GM12872 (cell line): ENCODE results near the gene PKN1.

Source experiments
- CTCF ChIP-seq: IDR thresholded peaks from 3 replicates; pipeline ENCODE4 v1.5.1; 2011; ENCODE audit warnings: low read depth, mild to moderate bottlenecking, low read length, moderate library complexity; ENCODE audit not compliant: insufficient read depth

Gene PKN1

DNA sequence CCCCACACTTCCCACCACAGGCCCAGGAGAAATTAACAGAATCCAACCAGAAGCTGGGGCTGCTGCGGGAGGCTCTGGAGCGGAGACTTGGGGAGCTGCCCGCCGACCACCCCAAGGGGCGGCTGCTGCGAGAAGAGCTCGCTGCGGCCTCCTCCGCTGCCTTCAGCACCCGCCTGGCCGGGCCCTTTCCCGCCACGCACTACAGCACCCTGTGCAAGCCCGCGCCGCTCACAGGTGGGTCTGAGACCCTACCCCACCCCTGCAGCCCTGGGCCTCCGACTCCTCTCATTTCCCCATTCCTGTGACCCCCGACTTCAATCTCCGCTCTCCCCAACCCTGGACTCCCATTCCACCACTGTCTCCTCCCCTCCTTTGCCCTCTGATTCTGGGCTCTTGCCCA, 17.8 kb downstream of the PKN1 start:
- TF ChIP-seq CTCF, result no peak

DNA sequence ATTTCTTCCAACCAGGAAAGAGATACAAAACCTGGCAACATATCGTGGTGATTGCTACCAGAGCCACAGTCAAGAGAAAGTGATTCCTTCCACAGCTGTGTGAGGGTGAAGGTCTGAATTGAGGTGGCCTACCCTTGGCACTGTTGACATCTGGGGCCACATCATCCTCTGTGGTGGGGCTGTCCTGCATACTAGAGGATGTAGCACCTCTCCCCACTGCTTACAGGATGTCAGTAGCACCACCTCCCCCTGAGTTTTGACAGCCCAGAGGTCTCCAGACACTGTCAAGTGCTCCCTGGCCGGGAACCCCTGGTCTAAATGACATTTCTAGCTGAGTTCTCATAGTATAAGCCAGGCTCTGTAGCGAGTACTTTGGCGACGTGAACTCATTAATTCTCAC, 26.6 kb downstream of the PKN1 start:
- TF ChIP-seq CTCF, result no peak

- TF ChIP-seq CTCF, result no peak
These were observed 27.8 kb downstream of the PKN1 start for GRCh38 chr19:14460935-14461334.

DNA sequence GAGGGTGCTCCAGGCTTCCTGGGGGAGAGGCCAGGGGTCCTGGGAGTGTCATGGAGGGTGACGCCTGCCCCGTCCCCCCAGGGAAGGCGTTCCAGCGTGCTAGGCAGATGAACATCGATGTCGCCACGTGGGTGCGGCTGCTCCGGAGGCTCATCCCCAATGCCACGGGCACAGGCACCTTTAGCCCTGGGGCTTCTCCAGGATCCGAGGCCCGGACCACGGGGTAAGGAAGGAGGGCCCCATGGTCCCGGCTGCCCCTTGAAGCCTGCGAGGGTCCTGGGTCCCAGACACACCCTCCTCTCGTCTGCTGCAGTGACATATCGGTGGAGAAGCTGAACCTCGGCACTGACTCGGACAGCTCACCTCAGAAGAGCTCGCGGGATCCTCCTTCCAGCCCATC, 30.6 kb downstream of the PKN1 start:
- TF ChIP-seq CTCF, result no peak

- TF ChIP-seq CTCF, result no peak
These were observed 34.3 kb downstream of the PKN1 start for GRCh38 chr19:14467391-14467790.

DNA sequence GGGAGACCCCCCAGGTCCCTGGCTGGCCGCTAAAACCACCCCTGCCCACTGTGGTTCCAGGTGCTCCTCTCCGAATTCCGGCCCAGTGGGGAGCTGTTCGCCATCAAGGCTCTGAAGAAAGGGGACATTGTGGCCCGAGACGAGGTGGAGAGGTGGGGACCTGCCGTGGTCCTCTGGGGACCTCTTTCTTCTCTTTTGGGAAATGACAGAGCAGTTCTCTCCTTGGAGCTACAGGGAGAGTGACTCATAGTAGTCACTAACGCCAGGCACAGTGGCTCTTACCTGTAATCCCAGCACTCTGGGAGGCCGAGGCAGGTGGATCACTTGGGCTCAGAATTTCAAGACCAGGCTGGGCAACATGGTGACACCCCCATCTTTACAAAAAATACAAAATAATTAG, 34.7 kb downstream of the PKN1 start:
- no peak for TF ChIP-seq CTCF

DNA sequence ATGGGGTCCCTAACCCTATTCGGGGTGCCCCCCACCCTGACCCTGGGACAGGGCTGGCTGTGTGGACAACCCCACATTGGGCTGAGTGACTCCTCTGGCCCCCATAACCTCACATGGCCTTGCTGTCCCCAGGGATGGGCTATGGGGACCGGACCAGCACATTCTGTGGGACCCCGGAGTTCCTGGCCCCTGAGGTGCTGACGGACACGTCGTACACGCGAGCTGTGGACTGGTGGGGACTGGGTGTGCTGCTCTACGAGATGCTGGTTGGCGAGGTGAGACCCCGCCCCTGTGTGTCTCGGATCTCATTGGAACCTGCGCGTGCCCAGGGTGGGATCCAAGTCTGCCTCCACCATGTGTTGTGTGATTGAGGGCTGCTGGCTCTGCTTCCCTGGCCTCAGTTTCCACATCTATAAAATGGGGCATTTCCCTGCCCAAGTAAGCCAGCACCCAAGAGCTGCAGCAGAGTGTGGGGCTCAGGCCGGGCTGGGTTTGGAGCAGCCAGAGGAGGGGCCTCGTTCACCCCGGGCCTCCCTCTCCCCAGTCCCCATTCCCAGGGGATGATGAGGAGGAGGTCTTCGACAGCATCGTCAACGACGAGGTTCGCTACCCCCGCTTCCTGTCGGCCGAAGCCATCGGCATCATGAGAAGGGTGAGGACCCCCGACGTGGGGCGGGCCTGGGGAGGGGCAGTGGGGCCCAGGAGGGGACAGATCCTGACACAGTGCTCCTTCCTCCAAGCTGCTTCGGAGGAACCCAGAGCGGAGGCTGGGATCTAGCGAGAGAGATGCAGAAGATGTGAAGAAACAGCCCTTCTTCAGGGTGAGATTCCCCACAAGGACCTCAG, 37.1 kb downstream of the PKN1 start:
- TF ChIP-seq CTCF, result no peak
